Hepatocyte (in vitro differentiated cells): ENCODE measurements around the gene ANKFN1.

Source experiments
- CTCF ChIP-seq: fragments of 200-600 bp; sonication (generic); IDR thresholded peaks from 2 replicates; pipeline ENCODE4 v1.5.1; 2016; ENCODE audit warnings: antibody characterized with exemption, mild to moderate bottlenecking; ENCODE audit not compliant: poor library complexity
- EZH2 ChIP-seq: fragments of 200-600 bp; sonication (generic); IDR thresholded peaks from 2 replicates; pipeline ENCODE4 v1.6.1; 2016; ENCODE audit warnings: antibody characterized with exemption, mild to moderate bottlenecking, borderline replicate concordance
- EZH2phosphoT487 ChIP-seq: fragments of 200-600 bp; sonication (generic); IDR thresholded peaks from one replicate; pipeline ENCODE4 v1.6.1; 2018; ENCODE audit warnings: antibody characterized with exemption, mild to moderate bottlenecking, low read depth, moderate library complexity; ENCODE audit not compliant: unreplicated experiment, severe bottlenecking

GRCh38 chr17:56434610-56435009 is 281.3 kb downstream of the ANKFN1 start:
- TF ChIP-seq EZH2 (no peak), CTCF (no peak), EZH2phosphoT487 (no peak)
